Endothelial cell of umbilical vein (primary cell): ENCODE measurements around the gene SMARCC1. TPM values are rescaled to one million over a fixed set of nuclear protein-coding genes. Genes with fewer than 3 reads are reported as not detected.

Experiments used
- BruUV-seq: library from RNA; stranded (reverse); fragments of 400-500 nt; replicated peaks from 2 replicates; lab custom pipeline; 2021; lab: Mats Ljungman, UMichigan
- CTCF ChIA-PET: fragments of 300-600, 350-600 bp; sonication (Branson Sonifier 250); formaldehyde crosslinking; loops from one replicate; lab custom pipeline; 2021; ENCODE audit warnings: antibody characterized with exemption, inconsistent platforms; lab: Charles Lee
- POLR2A ChIA-PET: fragments of 300-600, 350-600 bp; sonication (Branson Sonifier 250); formaldehyde crosslinking; loops from one replicate; lab custom pipeline; 2021; ENCODE audit warnings: antibody characterized with exemption, inconsistent platforms; lab: Charles Lee
- DNase-seq: peaks from one replicate; pipeline ENCODE4 v3.0.0-alpha.2; 2011; ENCODE audit warnings: low read depth, low spot score
- FAIRE-seq: peaks from 2 replicates; lab custom pipeline; 2011; peaks lifted over from hg19 to GRCh38; lab: Jason Lieb, UNC
- H2AFZ ChIP-seq: 2 replicates; pipeline ENCODE4 v1.6.0; 2012; ENCODE audit warnings: low read depth, low read length, control low read depth, inconsistent platforms
- H3K27ac ChIP-seq: 2 replicates; pipeline ENCODE4 v1.5.1; 2011; ENCODE audit warnings: low read depth, mild to moderate bottlenecking, control low read depth, low read length, moderate library complexity; ENCODE audit not compliant: insufficient read depth
- H3K27me3 ChIP-seq, 2 experiments: 2 replicates each; pipeline versions ENCODE4 v1.6.0 to v1.6.1; 2011; ENCODE audit warnings: low read length in 2 of 2, mixed read lengths in 1 of 2; ENCODE audit not compliant: control insufficient read depth in 2 of 2, insufficient read depth in 2 of 2
- H3K36me3 ChIP-seq, 2 experiments: 2 replicates in 1 of 2; 3 replicates in 1 of 2; pipeline ENCODE4 v1.5.1; 2011; ENCODE audit warnings: low read length in 2 of 2, mild to moderate bottlenecking in 1 of 2, moderate library complexity in 1 of 2; ENCODE audit not compliant: control insufficient read depth in 2 of 2, insufficient read depth in 2 of 2; ENCODE audit errors: extremely low read depth in 1 of 2
- H3K4me1 ChIP-seq: 3 replicates; pipeline ENCODE4 v1.5.1; 2011; ENCODE audit warnings: mild to moderate bottlenecking, low read length; ENCODE audit not compliant: control insufficient read depth, insufficient read depth; ENCODE audit errors: extremely low read depth
- H3K4me2 ChIP-seq: 2 replicates; pipeline ENCODE4 v1.6.1; 2011; ENCODE audit warnings: low read length, control low read depth, mixed read lengths; ENCODE audit not compliant: insufficient read depth
- H3K4me3 ChIP-seq, 3 experiments: fragments of 200-600 bp in 1 of 3; sonication (generic), shearing (Covaris generic) in 1 of 3; replicated peaks in 1 of 3; 2 replicates each; pipeline ENCODE4 v1.5.1; 2011 to 2016; ENCODE audit warnings: control low read depth in 3 of 3, low read length in 3 of 3, mild to moderate bottlenecking in 2 of 3, inconsistent platforms in 1 of 3, low read depth in 1 of 3, moderate library complexity in 1 of 3; ENCODE audit not compliant: insufficient read depth in 1 of 3
- H3K79me2 ChIP-seq: 2 replicates; pipeline ENCODE4 v1.6.0; 2012; ENCODE audit warnings: low read length, inconsistent platforms; ENCODE audit not compliant: control insufficient read depth, insufficient read depth
- H3K9ac ChIP-seq: replicated peaks from 2 replicates; pipeline ENCODE3; 2011; ENCODE audit warnings: low read length, control low read depth; ENCODE audit not compliant: insufficient read depth; ENCODE audit errors: extremely low read depth
- H3K9me1 ChIP-seq: replicated peaks from 3 replicates; pipeline ENCODE4 v1.6.0; 2011; ENCODE audit warnings: mild to moderate bottlenecking, low read length; ENCODE audit not compliant: control insufficient read depth, insufficient read depth; ENCODE audit errors: extremely low read depth
- H3K9me3 ChIP-seq: replicated peaks from 2 replicates; pipeline ENCODE4 v1.5.1; 2012; ENCODE audit warnings: low read length, inconsistent platforms; ENCODE audit not compliant: control insufficient read depth, insufficient read depth
- H4K20me1 ChIP-seq: replicated peaks from 2 replicates; pipeline ENCODE3; 2011; ENCODE audit warnings: mild to moderate bottlenecking, low read length; ENCODE audit not compliant: control insufficient read depth, insufficient read depth; ENCODE audit errors: extremely low read depth
- EZH2 ChIP-seq: IDR thresholded peaks from 2 replicates; pipeline ENCODE4 v1.6.1; 2012; ENCODE audit warnings: borderline replicate concordance, low read depth, mild to moderate bottlenecking, moderate library complexity, low read length, inconsistent platforms; ENCODE audit not compliant: severe bottlenecking
- FOS ChIP-seq: IDR thresholded peaks from 2 replicates; pipeline ENCODE4 v1.6.1; 2011; ENCODE audit warnings: mild to moderate bottlenecking, low read length, moderate library complexity, borderline replicate concordance; ENCODE audit not compliant: insufficient read depth
- GATA2 ChIP-seq: IDR thresholded peaks from 2 replicates; pipeline ENCODE4 v1.7.0; 2011; ENCODE audit warnings: low read depth, mild to moderate bottlenecking, moderate library complexity, mixed read lengths, low read length; ENCODE audit not compliant: insufficient read length, insufficient read depth
- JUN ChIP-seq: IDR thresholded peaks from 2 replicates; pipeline ENCODE4 v1.6.1; 2011; ENCODE audit warnings: borderline replicate concordance, low read depth; ENCODE audit not compliant: insufficient read length, insufficient read depth
- MYC ChIP-seq: IDR thresholded peaks from one replicate; pipeline ENCODE4 v1.6.1; 2011; ENCODE audit warnings: mild to moderate bottlenecking, low read depth, low read length
- POLR2A ChIP-seq: IDR thresholded peaks from 2 replicates; pipeline ENCODE4 v1.6.1; 2012; ENCODE audit warnings: low read depth, mild to moderate bottlenecking, control low read depth, low read length
- POLR2AphosphoS5 ChIP-seq: IDR thresholded peaks from 2 replicates; pipeline ENCODE4 v1.6.1; 2012; ENCODE audit warnings: low read depth, mild to moderate bottlenecking, control low read depth, low read length, moderate library complexity; ENCODE audit not compliant: insufficient read depth
- dilution Hi-C: fragments of 300-500 bp; cut with MboI; formaldehyde crosslinking; loops from one replicate; pipeline ENCODE4 v1.15.0; 2019; ENCODE audit warnings: low sequenced_read_pairs; ENCODE audit not compliant: extremely low pct_ligation_motif_present
- intact Hi-C: fragments of 100-400 bp; cut with micrococcal nuclease; formaldehyde crosslinking; loops from one replicate; pipeline ENCODE4 v1.10.0; 2022
- polyA plus RNA-seq, 4 experiments: library from polyadenylated mRNA; depleted of rRNA in 3 of 4; stranded (reverse) in 3 of 4; unstranded in 1 of 4; fragments of >200 nt; gene quantifications; 2 replicates each; pipeline versions ENCODE4 v1.2.1 to v1.2.3, GENCODE V29; 2011 to 2012; ENCODE audit warnings: missing spikeins in 1 of 4
- total RNA-seq: library from RNA; stranded (reverse); gene quantifications from 2 replicates; pipeline ENCODE4 v1.2.3, GENCODE V29; 2021
- TF ChIP-seq, protein P1 (sequence below), 2 donors: IDR thresholded peaks; 1 replicate in 1 of 2; 2 replicates in 1 of 2; pipeline ENCODE4 v1.5.1; 2011; ENCODE audit warnings: low read length in 2 of 2, mild to moderate bottlenecking in 2 of 2, moderate library complexity in 2 of 2, control low read depth in 1 of 2, inconsistent platforms in 1 of 2, low read depth in 1 of 2; ENCODE audit not compliant: insufficient read depth in 1 of 2; ENCODE audit errors: extremely low read depth in 1 of 2
- TF ChIP-seq, protein P2 (sequence below): IDR thresholded peaks from 2 replicates; pipeline ENCODE4 v1.6.1; 2011; ENCODE audit not compliant: insufficient read depth, insufficient read length

Gene SMARCC1
- total and polyA plus RNA-seq, 2 donors (not counting 3 experiments of a cell fraction or from before 2014, with no cell fraction given): 23.0 to 138 TPM

DNA sequence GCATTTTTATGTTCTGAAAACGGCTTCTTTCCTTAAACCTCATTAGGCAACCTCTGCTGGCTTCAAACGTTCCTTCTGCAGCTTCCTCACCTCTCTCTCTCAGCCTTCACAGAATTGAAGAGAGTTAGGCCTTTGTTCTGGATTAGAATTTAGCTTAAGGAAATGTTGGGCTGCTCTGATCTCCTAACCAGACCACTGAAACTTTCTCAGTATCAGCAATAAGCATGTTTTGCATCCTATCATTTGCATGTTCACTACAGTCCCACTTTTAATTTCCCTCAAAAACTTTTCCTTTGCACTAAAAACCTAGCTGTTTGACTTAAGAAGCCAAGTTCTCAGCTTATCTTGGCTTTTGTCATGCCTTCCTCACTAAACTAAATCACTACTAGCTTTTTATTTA is 49.5 kb downstream of the SMARCC1 start:
- H3K36me3 ChIP-seq: peaks cover 10 to 22% of the 10 kb centered on the region in 2 experiments
- intact Hi-C loops: no loop called here

More for the DNA sequence above, 49.5 kb downstream of the SMARCC1 start:
- no peak for TF ChIP-seq POLR2AphosphoS5
- no peak for TF ChIP-seq FOS
- no peak for TF ChIP-seq MYC
- no peak for TF ChIP-seq POLR2A
- no peak for TF ChIP-seq JUN
- no peak for TF ChIP-seq EZH2
- TF ChIP-seq GATA2: no peak
- TF ChIP-seq, protein P1, sequence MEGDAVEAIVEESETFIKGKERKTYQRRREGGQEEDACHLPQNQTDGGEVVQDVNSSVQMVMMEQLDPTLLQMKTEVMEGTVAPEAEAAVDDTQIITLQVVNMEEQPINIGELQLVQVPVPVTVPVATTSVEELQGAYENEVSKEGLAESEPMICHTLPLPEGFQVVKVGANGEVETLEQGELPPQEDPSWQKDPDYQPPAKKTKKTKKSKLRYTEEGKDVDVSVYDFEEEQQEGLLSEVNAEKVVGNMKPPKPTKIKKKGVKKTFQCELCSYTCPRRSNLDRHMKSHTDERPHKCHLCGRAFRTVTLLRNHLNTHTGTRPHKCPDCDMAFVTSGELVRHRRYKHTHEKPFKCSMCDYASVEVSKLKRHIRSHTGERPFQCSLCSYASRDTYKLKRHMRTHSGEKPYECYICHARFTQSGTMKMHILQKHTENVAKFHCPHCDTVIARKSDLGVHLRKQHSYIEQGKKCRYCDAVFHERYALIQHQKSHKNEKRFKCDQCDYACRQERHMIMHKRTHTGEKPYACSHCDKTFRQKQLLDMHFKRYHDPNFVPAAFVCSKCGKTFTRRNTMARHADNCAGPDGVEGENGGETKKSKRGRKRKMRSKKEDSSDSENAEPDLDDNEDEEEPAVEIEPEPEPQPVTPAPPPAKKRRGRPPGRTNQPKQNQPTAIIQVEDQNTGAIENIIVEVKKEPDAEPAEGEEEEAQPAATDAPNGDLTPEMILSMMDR (IDR thresholded peaks at IDR 0.05; ENCODE audit: extremely low read depth in 1 of 2, insufficient read depth in 1 of 2, low read depth in 1 of 2, low read length in 2 of 2): no peak
- TF ChIP-seq, protein P2, sequence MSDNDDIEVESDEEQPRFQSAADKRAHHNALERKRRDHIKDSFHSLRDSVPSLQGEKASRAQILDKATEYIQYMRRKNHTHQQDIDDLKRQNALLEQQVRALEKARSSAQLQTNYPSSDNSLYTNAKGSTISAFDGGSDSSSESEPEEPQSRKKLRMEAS: no peak
- no peaks in the 10 kb centered on the region for H3K27me3 ChIP-seq
- H3K4me1 ChIP-seq: no peaks in the 10 kb centered on the region
- H3K9me3 ChIP-seq: no peaks in the 10 kb centered on the region
- no peaks in the 10 kb centered on the region for H4K20me1 ChIP-seq
- CTCF ChIA-PET: no interaction called here
- H3K9ac ChIP-seq: no peak overlapping the region
- POLR2A ChIA-PET: no interaction called here
- FAIRE-seq (no peak), DNase-seq (no peak)
- H3K4me2 ChIP-seq: no peak overlapping the region
- H3K9me1 ChIP-seq: no peaks in the 10 kb centered on the region
- H3K4me3 ChIP-seq: no peak overlapping the region
- H2AFZ ChIP-seq: no peak overlapping the region
- no TSS peak for BruUV-seq
- H3K79me2 ChIP-seq: peaks cover 3% of the 10 kb centered on the region
- no peak overlapping the region for H3K27ac ChIP-seq
- dilution Hi-C loops: no loop called here
